Measurements from ENCODE around the gene PYGB.
"Not testable (repeated sequence)": the region's sequence is repeated elsewhere in the genome, so short reads cannot be mapped to it uniquely, and the experiment has no call there.

The PYGB gene

DNA sequence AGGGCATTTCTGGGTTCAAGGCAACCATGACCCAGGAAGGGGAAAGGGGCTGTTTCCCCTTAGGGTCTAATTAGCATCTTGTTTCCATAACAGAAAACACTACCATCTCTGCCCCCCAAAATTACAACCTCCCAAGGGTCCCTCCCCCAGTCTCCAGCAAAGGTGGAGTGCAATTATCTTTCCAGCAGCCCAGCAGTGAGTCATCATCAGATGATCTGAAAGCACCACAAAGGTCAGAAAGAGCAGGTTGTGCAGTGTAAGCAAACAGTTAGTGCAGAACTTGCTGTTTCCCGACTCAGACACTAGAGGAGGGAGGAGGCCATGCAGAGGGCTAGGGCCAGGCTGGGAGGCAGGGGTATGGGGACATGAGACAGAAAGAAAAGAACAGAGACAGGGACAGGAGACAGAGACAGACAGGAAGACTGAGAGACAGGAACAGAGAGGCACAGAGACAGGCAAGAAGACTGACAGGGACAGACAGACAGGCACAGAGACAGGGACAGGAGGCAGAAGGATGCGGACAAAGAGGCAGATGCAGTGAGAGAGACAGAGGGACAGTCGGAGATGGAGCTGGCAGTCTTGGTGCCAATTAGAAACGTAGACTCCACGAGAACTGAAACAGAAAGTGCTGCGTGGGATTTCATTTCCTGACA lies 62.5 kb downstream of the PYGB start:
- H3K27me3 ChIP-seq (ENCODE audit: low read depth), result no peaks in the 10 kb centered on the region
- no peaks in the 10 kb centered on the region for H3K9me3 ChIP-seq
- peak; percentile 17 to 45 for DNase-seq (ENCODE audit: low spot score in 2 of 2)
- no peaks in the 10 kb centered on the region; the same call in 1 of the 2 replicates for H3K4me1 ChIP-seq
- H3K4me3 ChIP-seq, result no peak overlapping the region
- peaks cover 15% of the 10 kb centered on the region for H3K36me3 ChIP-seq (replicated peaks)
- in situ Hi-C loops (cut with MboI; ENCODE audit: low sequenced_read_pairs), result no loop called here

DNA sequence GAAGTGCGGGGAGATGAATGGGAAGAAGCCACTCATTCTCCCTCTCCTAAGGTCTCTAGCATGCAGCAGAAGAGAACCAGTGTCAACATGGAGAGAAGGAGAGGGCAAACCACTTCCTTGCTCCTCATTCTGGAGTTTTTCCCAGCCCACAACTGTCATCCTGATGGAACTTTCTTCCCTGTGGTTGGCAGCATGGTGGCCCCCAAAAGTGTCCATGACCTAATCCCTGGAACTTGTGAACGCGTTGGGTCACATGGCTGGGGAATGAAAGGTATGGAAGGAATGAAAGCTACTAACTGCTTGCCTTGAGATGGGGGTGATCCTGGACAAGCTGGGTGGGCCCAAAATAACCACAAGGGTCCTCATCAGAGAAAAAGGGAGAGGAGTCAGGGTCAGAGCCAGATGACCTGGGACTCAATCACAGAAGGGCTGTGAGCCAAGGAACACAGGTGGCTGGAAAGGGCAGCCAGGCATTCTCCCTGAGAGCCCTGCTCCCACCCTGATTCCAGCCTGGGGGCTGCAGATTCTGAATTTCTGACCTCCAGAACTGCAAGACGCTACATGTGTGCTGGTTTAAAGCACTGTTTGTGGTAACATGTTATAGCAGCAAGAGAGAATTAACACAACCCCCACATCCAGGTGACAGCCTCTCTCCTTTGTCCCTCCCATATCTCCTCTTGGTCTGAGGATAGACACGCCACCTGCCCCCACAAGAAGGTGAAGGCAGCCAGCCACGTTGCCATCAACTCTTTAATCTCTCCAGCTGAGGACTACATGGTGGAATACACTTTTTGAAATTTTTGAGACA lies 63.2 kb downstream of the PYGB start:
- DNase-seq (ENCODE audit: low spot score in 2 of 2), result no peak
- in situ Hi-C loops (cut with MboI; ENCODE audit: low sequenced_read_pairs), result no loop called here
- H3K36me3 ChIP-seq (replicated peaks), result peaks cover 15% of the 10 kb centered on the region
- H3K9me3 ChIP-seq, result no peaks in the 10 kb centered on the region
- H3K27me3 ChIP-seq (ENCODE audit: low read depth), result no peaks in the 10 kb centered on the region
- H3K4me3 ChIP-seq, result no peak overlapping the region
- H3K4me1 ChIP-seq, result no peaks in the 10 kb centered on the region; the same call in 1 of the 2 replicates

DNA sequence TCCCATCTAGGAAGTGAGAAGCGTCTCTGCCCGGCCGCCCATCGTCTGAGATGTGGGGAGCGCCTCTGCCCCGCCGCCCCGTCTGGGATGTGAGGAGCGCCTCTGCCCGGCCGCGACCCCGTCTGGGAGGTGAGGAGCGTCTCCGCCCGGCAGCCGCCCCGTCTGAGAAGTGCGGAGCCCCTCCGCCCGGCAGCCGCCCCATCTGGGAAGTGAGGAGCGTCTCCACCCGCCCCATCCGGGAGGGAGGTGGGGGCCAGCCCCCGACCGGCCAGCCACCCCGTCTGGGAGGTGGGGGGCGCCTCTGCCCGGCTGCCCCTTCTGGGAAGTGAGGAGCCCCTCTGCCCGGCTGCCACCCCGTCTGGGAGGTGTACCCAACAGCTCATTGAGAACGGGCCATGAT lies 64.8 kb downstream of the PYGB start:
- H3K27me3 ChIP-seq (ENCODE audit: low read depth); H3K36me3 ChIP-seq (replicated peaks); H3K4me3 ChIP-seq; H3K9me3 ChIP-seq; in situ Hi-C loops (cut with MboI; ENCODE audit: low sequenced_read_pairs); H3K4me1 ChIP-seq; DNase-seq (ENCODE audit: low spot score in 2 of 2): not testable (repeated sequence)

DNA sequence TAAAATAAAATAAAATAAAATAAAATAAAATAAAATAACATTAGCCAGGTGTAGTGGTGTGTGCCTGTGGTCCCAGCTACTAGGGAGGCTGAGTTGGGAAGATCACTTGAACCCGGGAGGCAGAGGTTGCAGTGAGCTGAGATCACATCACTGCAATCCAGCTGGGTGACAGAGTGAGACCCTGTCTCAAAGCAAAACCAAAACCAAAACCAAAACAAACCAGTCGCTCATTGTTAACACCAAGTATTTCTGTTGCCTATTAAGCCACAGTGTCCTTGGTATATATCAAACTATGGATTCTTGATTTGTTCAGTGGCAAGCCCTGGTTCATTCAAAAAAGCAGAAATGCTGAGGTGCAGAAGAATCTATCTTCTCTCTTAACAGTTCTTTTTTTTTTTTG lies 65.7 kb downstream of the PYGB start:
- no peak for DNase-seq (ENCODE audit: low spot score in 2 of 2)
- no peak overlapping the region for H3K4me3 ChIP-seq
- H3K36me3 ChIP-seq (replicated peaks), result 0 out of 2 replicates have a peak, but pooled peaks cover 2% of the 10 kb centered on the region
- in situ Hi-C loops (cut with MboI; ENCODE audit: low sequenced_read_pairs), result no loop called here
- H3K9me3 ChIP-seq, result no peaks in the 10 kb centered on the region
- H3K4me1 ChIP-seq, result no peaks in the 10 kb centered on the region; the same call in 1 of the 2 replicates
- H3K27me3 ChIP-seq (ENCODE audit: low read depth), result no peaks in the 10 kb centered on the region

DNA sequence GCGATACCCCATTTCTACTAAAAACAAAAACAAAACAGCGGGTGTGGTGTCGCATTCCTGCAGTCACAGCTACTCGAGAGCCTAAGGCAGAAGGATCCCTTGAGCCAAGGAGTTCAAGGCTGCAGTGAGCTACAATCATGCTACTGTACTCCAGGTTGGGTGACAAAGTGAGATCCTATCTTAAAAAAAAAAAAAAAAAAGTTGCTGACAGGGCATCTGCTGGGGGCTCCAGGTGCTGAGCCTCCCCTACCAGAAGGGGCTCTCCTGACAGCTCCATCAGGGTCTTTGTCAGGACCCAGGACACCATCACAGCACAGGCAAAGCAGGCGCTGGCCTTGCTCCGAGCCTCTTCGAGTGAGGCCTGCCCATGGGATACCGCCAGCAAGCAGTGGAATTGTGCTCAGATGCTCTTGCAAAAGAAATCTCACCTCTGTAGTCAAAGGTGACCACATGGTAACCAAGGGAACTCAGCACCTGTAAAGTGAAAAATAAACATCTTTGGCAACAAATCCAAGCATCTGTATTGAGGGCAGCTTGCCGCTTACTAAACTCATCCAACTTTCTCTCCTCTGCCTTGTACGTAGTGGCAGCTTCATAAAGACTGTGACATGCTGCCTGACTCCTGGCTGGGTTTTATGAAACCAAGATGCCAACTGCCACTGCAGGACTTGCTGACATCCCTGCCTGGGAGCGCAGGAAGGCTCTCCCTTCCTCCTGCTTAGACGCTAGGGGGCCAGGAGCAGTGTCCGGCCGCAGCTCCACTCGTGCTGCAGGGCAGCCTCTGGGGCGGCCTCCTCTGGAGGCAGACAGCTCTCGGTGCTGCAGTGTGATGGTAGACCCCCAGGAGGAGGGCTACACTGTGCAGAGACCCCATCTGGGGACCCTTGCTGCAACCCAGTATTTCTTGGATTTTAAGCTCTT lies 66.9 kb downstream of the PYGB start:
- H3K4me3 ChIP-seq, result no peak overlapping the region
- in situ Hi-C loops (cut with MboI; ENCODE audit: low sequenced_read_pairs), result no loop called here
- DNase-seq (ENCODE audit: low spot score in 2 of 2), result peak in 1 of 2 experiments; percentile 6
- 0 out of 2 replicates have a peak, but pooled peaks cover 2% of the 10 kb centered on the region for H3K36me3 ChIP-seq (replicated peaks)
- H3K9me3 ChIP-seq, result no peaks in the 10 kb centered on the region
- H3K27me3 ChIP-seq (ENCODE audit: low read depth), result no peaks in the 10 kb centered on the region
- H3K4me1 ChIP-seq, result no peaks in the 10 kb centered on the region; the same call in 1 of the 2 replicates

DNA sequence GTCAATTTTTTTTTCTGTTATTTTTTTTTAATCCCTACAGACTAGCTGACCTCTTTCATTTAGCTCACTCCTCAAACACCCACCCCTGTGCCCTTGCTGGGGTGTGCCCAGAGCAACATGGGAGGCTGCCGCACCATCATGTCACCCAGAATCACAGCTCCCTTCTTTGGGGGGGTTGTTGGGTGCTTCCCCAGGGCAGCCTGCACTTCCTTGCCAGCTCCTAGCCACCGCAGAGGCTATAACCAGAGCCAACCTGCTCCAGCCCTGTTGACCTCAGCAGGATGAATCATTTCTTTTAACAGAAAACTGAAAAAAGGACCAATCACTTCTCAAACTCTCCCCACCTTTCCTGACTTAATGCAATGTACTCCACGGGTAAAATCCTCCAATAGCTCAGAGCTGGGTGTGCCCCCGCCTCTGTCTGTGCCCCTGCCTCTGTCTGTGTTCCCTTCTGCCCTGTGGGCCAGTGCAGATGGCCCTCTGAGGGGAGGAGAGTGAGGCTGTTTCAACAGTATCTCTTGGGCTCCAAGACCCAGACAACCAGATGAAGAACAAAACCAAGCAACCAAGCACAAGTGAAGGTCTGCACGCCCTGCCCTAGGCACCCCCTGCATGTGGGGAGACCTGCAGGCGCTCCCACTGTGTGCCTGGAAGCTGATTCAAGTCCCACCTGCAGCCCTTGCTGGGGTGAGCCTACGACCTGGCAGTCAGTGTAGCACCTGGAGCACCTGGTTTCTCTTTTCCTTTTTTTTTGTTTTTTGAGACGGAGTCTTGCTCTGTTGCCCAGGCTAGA lies 67.7 kb downstream of the PYGB start:
- no peaks in the 10 kb centered on the region for H3K27me3 ChIP-seq (ENCODE audit: low read depth)
- H3K4me1 ChIP-seq, result no peaks in the 10 kb centered on the region; the same call in 1 of the 2 replicates
- peaks cover 8% of the 10 kb centered on the region; the same call in 1 of the 2 replicates for H3K36me3 ChIP-seq (replicated peaks)
- no peak overlapping the region for H3K4me3 ChIP-seq
- peak in 1 of 2 experiments; percentile 2 for DNase-seq (ENCODE audit: low spot score in 2 of 2)
- in situ Hi-C loops (cut with MboI; ENCODE audit: low sequenced_read_pairs), result no loop called here
- H3K9me3 ChIP-seq, result no peaks in the 10 kb centered on the region

DNA sequence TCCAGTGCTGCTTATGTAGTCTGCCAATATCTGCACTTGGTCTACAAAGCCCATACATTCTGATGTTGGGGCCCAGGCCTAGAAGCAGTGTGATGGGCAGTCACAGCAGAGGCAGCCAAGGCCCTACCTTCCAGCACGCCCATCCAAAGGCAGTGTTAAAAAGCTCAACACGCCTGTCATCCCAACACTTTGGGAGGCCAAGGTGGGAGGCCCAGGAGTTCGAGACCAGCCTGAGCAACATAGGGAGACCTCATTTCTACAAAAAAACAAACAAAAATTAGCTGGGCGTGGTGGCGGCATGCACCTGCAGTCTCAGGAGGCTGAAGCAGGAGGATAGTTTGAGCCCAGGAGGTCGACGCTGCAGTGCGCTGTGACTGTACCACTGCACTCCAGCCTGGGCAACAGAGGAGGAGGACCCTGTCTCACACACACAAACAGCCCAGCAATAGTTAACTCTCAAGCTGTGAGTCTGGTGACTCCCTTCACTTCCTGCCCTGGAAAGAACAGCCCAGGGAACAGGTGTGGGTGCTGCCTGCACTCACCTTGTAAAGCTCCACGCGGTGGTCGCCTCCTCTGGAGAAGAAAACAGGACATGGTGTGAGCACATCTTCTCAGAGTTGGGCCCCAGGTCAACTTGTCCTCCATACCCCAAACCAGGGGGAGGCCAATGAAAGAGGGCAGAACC lies 68.8 kb downstream of the PYGB start:
- Histone ChIP-seq H3K36me3 (replicated peaks) (peaks cover 8% of the 10 kb centered on the region; the same call in 1 of the 2 replicates), H3K27me3 (ENCODE audit: low read depth) (no peaks in the 10 kb centered on the region), H3K4me3 (no peak overlapping the region), H3K4me1 (no peaks in the 10 kb centered on the region), H3K9me3 (no peaks in the 10 kb centered on the region)
- DNase-seq (ENCODE audit: low spot score in 2 of 2), result peak in 1 of 2 experiments; percentile 3
- in situ Hi-C loops (cut with MboI; ENCODE audit: low sequenced_read_pairs), result no loop called here

DNA sequence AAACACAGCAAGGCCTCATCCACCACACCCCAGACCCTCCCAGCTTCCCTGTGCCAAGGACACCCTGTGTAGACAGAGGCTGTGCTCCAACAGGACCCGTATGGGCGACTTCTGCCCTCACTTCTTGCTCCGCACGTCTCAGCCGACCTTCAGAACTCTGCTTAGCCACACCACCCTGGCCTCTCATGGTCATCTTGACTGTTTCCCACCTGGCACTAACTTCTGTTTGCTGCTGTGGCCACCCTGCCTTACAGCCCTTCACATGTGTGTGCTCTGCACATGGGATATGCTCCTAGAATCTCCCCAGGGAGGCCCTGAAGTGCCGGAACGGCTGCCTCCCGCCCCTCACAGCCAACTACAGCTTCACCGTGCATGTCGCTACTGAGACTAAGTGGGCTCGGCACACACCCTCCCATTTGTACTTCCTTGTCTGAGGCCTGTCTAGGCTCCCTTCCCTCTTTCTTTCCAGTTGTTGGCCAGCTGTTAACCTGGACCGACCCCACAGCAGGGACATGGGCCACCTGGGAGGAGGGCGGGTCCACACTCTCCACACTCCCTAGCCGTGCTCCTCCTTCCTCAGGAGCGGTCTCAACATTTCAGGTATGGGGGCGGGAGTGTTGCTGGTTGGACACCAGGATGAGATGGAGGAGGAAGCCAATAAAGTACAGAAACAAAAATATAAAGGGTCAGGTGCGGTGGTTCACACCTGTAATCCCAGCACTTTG lies 69.6 kb downstream of the PYGB start:
- no peak overlapping the region for H3K4me3 ChIP-seq
- peak in 1 of 2 experiments; percentile 3 for DNase-seq (ENCODE audit: low spot score in 2 of 2)

DNA sequence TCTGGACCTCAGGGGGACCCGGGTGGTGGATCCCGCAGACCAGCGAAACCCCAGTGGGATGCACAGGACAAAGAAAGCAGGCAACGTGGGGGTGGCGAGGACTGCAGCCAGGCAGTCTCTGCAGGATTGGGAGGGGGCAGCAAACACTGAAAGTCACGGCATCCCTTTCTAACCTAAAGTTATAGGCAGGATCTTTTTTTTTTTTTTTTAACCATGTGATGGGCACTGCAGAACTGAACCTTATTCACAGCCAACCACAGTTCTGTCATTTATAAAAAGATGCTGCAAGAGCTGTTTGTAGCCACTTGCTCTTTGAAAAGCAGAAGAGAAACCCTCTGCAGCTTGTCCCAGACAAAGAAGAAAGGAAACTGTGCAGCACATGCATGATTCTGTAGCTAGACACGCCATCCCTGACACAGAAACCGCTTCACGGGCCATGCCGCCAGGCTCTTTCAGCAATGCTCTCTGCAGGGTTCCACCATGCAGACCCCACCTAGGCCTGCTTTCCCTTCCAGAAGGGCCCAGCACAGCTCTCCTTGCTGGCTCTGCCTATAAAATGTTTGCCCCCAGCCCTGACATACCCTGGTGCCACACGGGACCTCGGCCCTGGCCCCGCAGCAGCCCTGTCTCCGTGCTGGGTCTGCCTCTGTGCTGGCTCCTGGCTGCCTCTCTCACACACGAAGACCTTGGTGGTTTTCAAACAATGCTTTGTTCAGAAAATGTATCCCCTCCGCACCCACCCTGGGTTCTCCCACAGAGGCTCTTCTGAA lies 70.8 kb downstream of the PYGB start:
- in situ Hi-C loops (cut with MboI; ENCODE audit: low sequenced_read_pairs), result no loop called here
- DNase-seq (ENCODE audit: low spot score in 2 of 2), result peak in 1 of 2 experiments; percentile 0

More for the DNA sequence above, 69.6 kb downstream of the PYGB start:
- Histone ChIP-seq H3K27me3 (ENCODE audit: low read depth) (no peaks in the 10 kb centered on the region), H3K4me1 (no peaks in the 10 kb centered on the region), H3K36me3 (replicated peaks) (peaks cover 13% of the 10 kb centered on the region), H3K9me3 (no peaks in the 10 kb centered on the region)
- in situ Hi-C loops (cut with MboI; ENCODE audit: low sequenced_read_pairs), result no loop called here

DNA sequence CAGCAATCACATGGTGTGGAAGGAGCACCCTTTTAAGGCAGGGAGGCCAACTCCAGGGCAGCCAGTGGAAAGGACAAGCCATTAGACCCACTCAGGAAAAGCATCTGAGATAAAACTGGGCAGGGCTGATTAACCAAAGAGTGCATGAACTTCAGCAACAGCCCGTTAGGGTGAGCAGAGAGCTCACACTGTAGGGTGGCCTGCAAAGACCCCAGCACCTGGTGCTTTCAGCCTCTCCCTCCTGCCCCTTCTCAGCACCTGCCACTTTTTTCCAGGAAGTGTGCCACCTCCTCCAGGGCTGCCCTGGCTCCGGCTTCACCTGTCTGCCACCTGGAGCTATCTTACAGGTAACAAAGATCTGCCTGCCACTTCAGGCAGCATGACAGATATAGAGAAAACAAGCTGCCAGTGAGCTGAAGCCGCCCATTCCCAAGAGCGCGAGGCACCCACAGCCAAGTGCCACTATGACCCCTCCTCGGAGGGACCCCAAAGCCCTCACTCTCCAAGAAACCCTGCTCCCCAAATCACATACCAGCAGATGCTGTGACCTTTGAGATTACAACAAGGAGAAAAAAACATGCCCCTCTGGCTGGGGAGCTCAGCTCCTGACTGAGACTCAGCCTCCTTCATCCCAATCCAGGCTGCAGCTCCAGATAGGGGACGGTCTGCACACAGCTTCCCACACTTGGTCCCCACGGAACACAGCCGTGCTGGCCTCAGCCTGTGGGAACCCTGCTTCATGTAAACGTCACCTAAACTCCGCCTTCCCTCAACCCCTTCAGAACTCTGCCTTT lies 71.6 kb downstream of the PYGB start:
- Histone ChIP-seq H3K4me3 (no peak overlapping the region), H3K36me3 (replicated peaks) (peaks cover 23% of the 10 kb centered on the region), H3K27me3 (ENCODE audit: low read depth) (no peaks in the 10 kb centered on the region), H3K4me1 (no peaks in the 10 kb centered on the region), H3K9me3 (no peaks in the 10 kb centered on the region)
- in situ Hi-C loops (cut with MboI; ENCODE audit: low sequenced_read_pairs), result loop anchor here (10.0 kb wide), 1 partner anchor 65 kb away; no protein-coding TSS in a partner anchor
- peak in 1 of 2 experiments; percentile 4 for DNase-seq (ENCODE audit: low spot score in 2 of 2)

More for the DNA sequence above, 70.8 kb downstream of the PYGB start:
- Histone ChIP-seq H3K4me3 (no peak overlapping the region), H3K4me1 (no peaks in the 10 kb centered on the region), H3K36me3 (replicated peaks) (peaks cover 23% of the 10 kb centered on the region), H3K27me3 (ENCODE audit: low read depth) (no peaks in the 10 kb centered on the region), H3K9me3 (no peaks in the 10 kb centered on the region)

All from HAP-1 (cell line).